A549 treated with CORT108297 at 1 μM for 4 hours (cell line): ENCODE measurements around the gene FKBP9. TPM values are rescaled to one million over a fixed set of nuclear protein-coding genes. Genes with fewer than 3 reads are reported as not detected.

Source experiments
- total RNA-seq: library from RNA; stranded (reverse); fragments of 200-300 nt; extraction: Qiagen RNA extraction; gene quantifications from 5 replicates; pipeline ENCODE4 v1.2.3, GENCODE V29; 2022

FKBP9 gene, protein sequence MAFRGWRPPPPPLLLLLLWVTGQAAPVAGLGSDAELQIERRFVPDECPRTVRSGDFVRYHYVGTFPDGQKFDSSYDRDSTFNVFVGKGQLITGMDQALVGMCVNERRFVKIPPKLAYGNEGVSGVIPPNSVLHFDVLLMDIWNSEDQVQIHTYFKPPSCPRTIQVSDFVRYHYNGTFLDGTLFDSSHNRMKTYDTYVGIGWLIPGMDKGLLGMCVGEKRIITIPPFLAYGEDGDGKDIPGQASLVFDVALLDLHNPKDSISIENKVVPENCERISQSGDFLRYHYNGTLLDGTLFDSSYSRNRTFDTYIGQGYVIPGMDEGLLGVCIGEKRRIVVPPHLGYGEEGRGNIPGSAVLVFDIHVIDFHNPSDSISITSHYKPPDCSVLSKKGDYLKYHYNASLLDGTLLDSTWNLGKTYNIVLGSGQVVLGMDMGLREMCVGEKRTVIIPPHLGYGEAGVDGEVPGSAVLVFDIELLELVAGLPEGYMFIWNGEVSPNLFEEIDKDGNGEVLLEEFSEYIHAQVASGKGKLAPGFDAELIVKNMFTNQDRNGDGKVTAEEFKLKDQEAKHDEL
- 71.5 to 131 TPM (median 85.2 TPM) in 5 replicates for total RNA-seq

DNA sequence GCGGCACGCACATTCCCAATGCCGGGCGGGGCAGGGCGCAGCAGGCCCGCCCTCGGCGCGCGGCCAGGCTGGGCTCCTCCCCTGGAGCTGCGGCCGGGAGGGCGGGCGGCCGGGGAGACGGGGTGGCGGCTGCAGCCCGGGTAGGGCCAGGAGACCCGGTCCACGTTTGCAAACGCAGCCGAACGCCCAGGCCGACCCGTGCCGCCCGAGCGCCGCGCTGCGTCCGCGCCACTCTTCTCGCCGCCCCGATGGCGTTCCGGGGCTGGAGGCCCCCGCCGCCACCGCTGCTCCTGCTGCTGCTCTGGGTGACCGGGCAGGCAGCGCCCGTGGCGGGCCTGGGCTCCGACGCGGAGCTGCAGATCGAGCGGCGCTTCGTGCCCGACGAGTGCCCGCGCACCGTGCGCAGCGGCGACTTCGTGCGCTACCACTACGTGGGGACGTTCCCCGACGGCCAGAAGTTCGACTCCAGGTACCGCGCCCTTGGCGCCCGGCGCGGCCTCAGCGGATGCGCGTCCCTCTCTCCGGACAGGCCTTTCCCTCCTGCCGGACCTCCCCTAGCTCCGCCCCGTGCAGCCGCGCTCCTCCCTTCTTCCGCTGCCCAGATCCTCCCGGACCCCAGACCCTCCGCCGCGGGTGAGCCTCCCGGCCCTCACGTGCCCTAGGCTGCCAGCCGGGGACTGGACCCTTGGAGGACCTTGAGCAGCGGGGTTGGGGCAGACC is at the start of gene FKBP9:
Gene FKBP9 (plus strand): TSS at position 115 of the 720 bp plus-strand sequence. CDS start 134 bp downstream, at position 249.

Other genes with a start within 250 kb of the FKBP9 start
- gene KBTBD2, start 65.7 kb upstream of the FKBP9 start, total RNA-seq = 24.1 to 26.9 TPM (median 24.9 TPM) in 5 replicates
- gene NT5C3A, start 105.3 kb downstream of the FKBP9 start, total RNA-seq = 33.8 to 45.4 TPM (median 37.5 TPM) in 5 replicates
- gene RP9, start 152.0 kb downstream of the FKBP9 start, total RNA-seq = 30.8 to 36.3 TPM (median 32.9 TPM) in 5 replicates
- gene BBS9, start 172.1 kb downstream of the FKBP9 start, total RNA-seq = 2.6 to 4.0 TPM (median 3.2 TPM) in 5 replicates